ENCODE data around the gene REP15. TPM values are rescaled to one million over a fixed set of nuclear protein-coding genes. Genes with fewer than 3 reads are reported as not detected.

Gene REP15, protein sequence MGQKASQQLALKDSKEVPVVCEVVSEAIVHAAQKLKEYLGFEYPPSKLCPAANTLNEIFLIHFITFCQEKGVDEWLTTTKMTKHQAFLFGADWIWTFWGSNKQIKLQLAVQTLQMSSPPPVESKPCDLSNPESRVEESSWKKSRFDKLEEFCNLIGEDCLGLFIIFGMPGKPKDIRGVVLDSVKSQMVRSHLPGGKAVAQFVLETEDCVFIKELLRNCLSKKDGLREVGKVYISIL
- total RNA-seq (2022; extraction: Qiagen RNA extraction; ENCODE audit: low read depth) = 0.22 to 0.78 TPM (median 0.49 TPM) in 5 replicates

DNA sequence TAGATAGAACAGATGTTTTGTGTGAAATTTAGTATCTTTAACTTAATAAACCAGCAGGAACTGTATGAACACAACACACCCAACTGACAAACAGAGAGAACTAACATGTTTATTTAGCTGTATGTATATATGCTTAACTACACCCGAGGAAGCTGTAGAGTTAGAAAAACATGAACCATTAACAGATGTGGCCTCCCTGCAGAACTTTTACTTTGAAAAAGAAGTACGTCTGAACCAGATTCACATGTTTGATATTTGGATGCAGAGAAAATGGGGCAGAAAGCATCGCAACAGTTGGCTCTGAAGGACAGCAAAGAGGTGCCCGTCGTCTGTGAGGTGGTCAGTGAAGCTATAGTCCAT lies at the start of gene REP15:
TSS of gene REP15 (plus strand) at position 155 of the 360 bp plus-strand sequence. CDS start at position 271, 116 bp downstream.

GRCh38 chr12:27710592-27711316 lies 14.5 kb downstream of the REP15 start, which contains the start of gene MRPS35:
MRPS35 (plus strand) TSS chr12:27710832; CDS start chr12:27710844, 12 bp downstream.

Other genes starting within 250 kb of the REP15 start
- 0.17 to 0.44 TPM (median 0.36 TPM) in 3 of 5 replicates, not detected in the others for gene SMCO2, start 249.7 kb upstream of the REP15 start, total RNA-seq (2022; extraction: Qiagen RNA extraction; ENCODE audit: low read depth)
- 25.9 to 36.9 TPM (median 34.2 TPM) in 5 replicates for gene PPFIBP1, start 172.2 kb upstream of the REP15 start, total RNA-seq (2022; extraction: Qiagen RNA extraction; ENCODE audit: low read depth)
- gene MRPS35, start 14.4 kb downstream of the REP15 start, total RNA-seq (2022; extraction: Qiagen RNA extraction; ENCODE audit: low read depth) = 91.8 to 108 TPM (median 98.3 TPM) in 5 replicates
- 17.0 to 21.2 TPM (median 20.8 TPM) in 5 replicates for gene KLHL42, start 83.8 kb downstream of the REP15 start, total RNA-seq (2022; extraction: Qiagen RNA extraction; ENCODE audit: low read depth)
- not detected in 5 replicates for gene MANSC4, start 83.8 kb downstream of the REP15 start, total RNA-seq (2022; extraction: Qiagen RNA extraction; ENCODE audit: low read depth)